Activated CD4-positive, alpha-beta memory T cell treated with anti-CD3 and anti-CD28 coated beads, Interleukin-2, amount 10 ng/mL, durations not matched to agents 7 days and 5 days (primary cell): Measurements from ENCODE around the gene FGD2. TPM values are rescaled to one million over a fixed set of nuclear protein-coding genes. Genes with fewer than 3 reads are reported as not detected.

Experiments used
- CTCF ChIA-PET: fragments of 350-600 bp; sonication (Branson Sonifier 250); formaldehyde crosslinking; loops from one replicate; lab custom pipeline; 2021; ENCODE audit warnings: antibody characterized with exemption, inconsistent platforms; lab: Charles Lee
- POLR2A ChIA-PET: fragments of 350-600 bp; sonication (Branson Sonifier 250); formaldehyde crosslinking; loops from one replicate; lab custom pipeline; 2021; ENCODE audit warnings: antibody characterized with exemption; lab: Charles Lee
- DNase-seq: peaks from one replicate; pipeline ENCODE4 v3.0.0-alpha.2; 2020
- H3K27ac Mint-ChIP-seq: one replicate; pipeline ENCODE4 v1.8.0; 2021; ENCODE audit warnings: mild to moderate bottlenecking, mixed read lengths
- H3K27me3 Mint-ChIP-seq: one replicate; pipeline ENCODE4 v1.8.0; 2021; ENCODE audit warnings: mixed read lengths
- H3K36me3 Mint-ChIP-seq: one replicate; pipeline ENCODE4 v1.8.0; 2021; ENCODE audit warnings: low read depth, mixed read lengths
- H3K4me1 Mint-ChIP-seq: one replicate; pipeline ENCODE4 v1.8.0; 2021; ENCODE audit warnings: mixed read lengths
- H3K4me3 Mint-ChIP-seq: one replicate; pipeline ENCODE4 v1.8.0; 2021; ENCODE audit warnings: mild to moderate bottlenecking, mixed read lengths
- H3K9me3 Mint-ChIP-seq: one replicate; pipeline ENCODE4 v1.8.0; 2021; ENCODE audit warnings: mixed read lengths
- total RNA-seq, 2 experiments: library from RNA; stranded (reverse); gene quantifications; one replicate each; pipeline ENCODE4 v1.2.3, GENCODE V29; 2021

Gene FGD2
- total RNA-seq, 2 experiments from 2014 or later, result 4.7 to 4.9 TPM

GRCh38 chr6:36964908-36965307 is 40.5 kb upstream of the FGD2 start:
- H3K4me1 Mint-ChIP-seq, result peaks cover 48% of the 10 kb centered on the region
- POLR2A ChIA-PET, result interaction anchor here (1.0 to 2.1 kb wide), 3 partner anchors 10 to 21 kb away, joined by 3 to 10 read pairs (median 6); partner anchors contain the start of genes MTCH1 and PI16

DNA sequence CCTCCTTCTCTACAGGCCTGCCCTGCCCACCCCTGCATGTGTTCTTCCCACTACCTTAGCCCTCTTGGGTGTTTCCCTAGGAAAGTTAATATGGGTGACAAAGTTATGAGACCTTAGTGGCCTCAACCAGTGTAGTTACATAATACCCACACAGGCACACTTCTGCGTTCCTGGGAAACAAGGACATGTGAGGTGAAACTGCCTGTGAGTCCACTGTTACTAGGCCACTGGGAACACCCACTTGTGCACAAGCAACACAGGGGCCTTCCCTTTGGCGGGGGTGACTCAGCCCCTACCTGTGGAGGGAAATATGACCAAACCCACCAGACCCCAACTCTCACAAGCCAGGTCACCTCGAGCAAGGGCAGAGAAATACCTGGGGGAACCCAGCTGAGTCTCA is 38.2 kb upstream of the FGD2 start:
- Mint-ChIP-seq H3K9me3 (no peaks in the 10 kb centered on the region), H3K36me3 (peaks cover 58% of the 10 kb centered on the region), H3K27ac (no peak overlapping the region), H3K4me1 (peaks cover 31% of the 10 kb centered on the region), H3K4me3 (no peak overlapping the region), H3K27me3 (no peaks in the 10 kb centered on the region)
- CTCF ChIA-PET, result interaction anchor here (1.1 kb wide), 1 partner anchor 51 kb away, joined by 5 read pairs; no protein-coding TSS in a partner anchor
- POLR2A ChIA-PET, result interaction anchor here (0.6 to 2.9 kb wide), 4 partner anchors 11 to 92 kb away, joined by 3 to 17 read pairs (median 5); partner anchors contain the start of genes MTCH1, PI16 and PPIL1
- DNase-seq, result no peak

More at GRCh38 chr6:36964908-36965307, 40.5 kb upstream of the FGD2 start:
- DNase-seq, result no peak
- H3K27ac Mint-ChIP-seq, result peak overlapping the region; percentile 31
- H3K4me3 Mint-ChIP-seq, result no peak overlapping the region
- H3K27me3 Mint-ChIP-seq, result no peaks in the 10 kb centered on the region
- H3K36me3 Mint-ChIP-seq, result peaks cover 35% of the 10 kb centered on the region
- CTCF ChIA-PET, result no interaction called here
- H3K9me3 Mint-ChIP-seq, result no peaks in the 10 kb centered on the region

- CTCF ChIA-PET, result no interaction called here
- POLR2A ChIA-PET, result interaction anchor here (0.6 to 2.9 kb wide), 3 partner anchors 11 to 18 kb away, joined by 3 to 17 read pairs (median 4); partner anchors contain the start of genes MTCH1 and PI16
- H3K9me3 Mint-ChIP-seq, result no peaks in the 10 kb centered on the region
- H3K4me1 Mint-ChIP-seq, result peaks cover 26% of the 10 kb centered on the region
- peaks cover 63% of the 10 kb centered on the region for H3K36me3 Mint-ChIP-seq
- no peak overlapping the region for H3K27ac Mint-ChIP-seq
- DNase-seq, result no peak
- H3K4me3 Mint-ChIP-seq, result no peak overlapping the region
- no peaks in the 10 kb centered on the region for H3K27me3 Mint-ChIP-seq
Observed at GRCh38 chr6:36967757-36968156, 37.7 kb upstream of the FGD2 start.

DNA sequence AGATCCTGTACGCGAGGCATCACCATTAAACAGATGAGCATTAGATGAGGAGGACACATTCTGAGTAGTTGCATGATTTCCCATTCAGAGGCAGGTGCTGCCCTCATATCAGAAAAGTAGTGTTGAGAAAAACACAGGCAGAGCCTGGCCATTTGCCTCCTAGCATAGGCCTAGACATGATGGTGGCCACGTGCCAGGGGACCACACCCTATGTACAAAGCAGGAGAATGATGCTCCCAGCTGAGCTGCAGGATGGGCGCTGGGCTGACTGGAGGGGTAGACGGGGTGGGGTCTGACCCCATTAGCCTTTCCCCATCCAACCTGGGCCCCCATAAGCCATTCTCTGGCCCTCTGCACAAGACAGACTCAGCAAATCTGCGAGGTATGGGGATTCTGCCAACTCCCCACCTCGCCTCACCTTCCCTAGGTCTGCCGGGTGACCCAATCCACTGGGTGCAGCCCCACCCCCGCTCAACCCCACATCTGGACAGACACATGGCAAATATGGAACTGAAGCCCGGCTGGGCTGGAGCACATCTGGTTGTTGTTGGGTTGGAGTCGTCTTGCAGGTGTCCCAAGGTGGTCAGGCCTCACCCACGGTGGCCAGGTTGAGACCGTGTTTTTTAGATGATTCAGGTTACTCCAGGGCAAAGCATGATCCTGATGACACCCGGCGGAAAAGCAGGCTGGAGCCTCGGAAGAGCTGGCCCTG is 37.0 kb upstream of the FGD2 start:
- no peak overlapping the region for H3K27ac Mint-ChIP-seq
- POLR2A ChIA-PET, result interaction anchor here (1.3 to 2.9 kb wide), 2 partner anchors 12 to 14 kb away, joined by 4 to 17 read pairs; partner anchors contain the start of gene PI16
- CTCF ChIA-PET, result no interaction called here
- peaks cover 68% of the 10 kb centered on the region for H3K36me3 Mint-ChIP-seq
- peaks cover 19% of the 10 kb centered on the region for H3K4me1 Mint-ChIP-seq
- DNase-seq, result no peak
- H3K9me3 Mint-ChIP-seq, result no peaks in the 10 kb centered on the region
- no peak overlapping the region for H3K4me3 Mint-ChIP-seq
- no peaks in the 10 kb centered on the region for H3K27me3 Mint-ChIP-seq

DNA sequence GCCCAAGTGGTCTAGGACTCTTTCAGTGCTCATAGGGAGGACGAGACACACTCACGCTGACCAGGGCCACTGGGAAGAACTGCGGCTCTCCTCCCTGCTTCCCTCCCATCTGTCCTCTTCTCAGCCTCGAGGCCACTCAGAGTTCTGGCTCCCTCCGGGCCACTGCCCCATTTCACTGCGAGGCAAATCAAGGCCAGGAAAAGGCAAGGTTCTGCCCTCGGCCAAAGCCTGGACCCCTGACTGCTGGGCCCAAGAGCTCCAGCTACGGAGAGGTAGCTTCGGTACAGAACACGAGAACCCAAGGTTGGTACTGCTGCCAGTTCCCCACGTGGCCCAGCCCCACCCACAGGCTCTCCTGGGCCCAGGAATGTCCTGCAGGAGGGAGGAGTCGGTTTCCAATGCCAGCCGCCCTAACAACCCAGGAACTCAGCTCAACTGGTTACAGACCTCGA is 36.2 kb upstream of the FGD2 start:
- DNase-seq, result no peak
- peaks cover 76% of the 10 kb centered on the region for H3K36me3 Mint-ChIP-seq
- H3K4me1 Mint-ChIP-seq, result peaks cover 11% of the 10 kb centered on the region
- H3K4me3 Mint-ChIP-seq, result no peak overlapping the region
- H3K9me3 Mint-ChIP-seq, result no peaks in the 10 kb centered on the region
- no peak overlapping the region for H3K27ac Mint-ChIP-seq
- H3K27me3 Mint-ChIP-seq, result no peaks in the 10 kb centered on the region
- CTCF ChIA-PET, result no interaction called here
- POLR2A ChIA-PET, result no interaction called here

DNA sequence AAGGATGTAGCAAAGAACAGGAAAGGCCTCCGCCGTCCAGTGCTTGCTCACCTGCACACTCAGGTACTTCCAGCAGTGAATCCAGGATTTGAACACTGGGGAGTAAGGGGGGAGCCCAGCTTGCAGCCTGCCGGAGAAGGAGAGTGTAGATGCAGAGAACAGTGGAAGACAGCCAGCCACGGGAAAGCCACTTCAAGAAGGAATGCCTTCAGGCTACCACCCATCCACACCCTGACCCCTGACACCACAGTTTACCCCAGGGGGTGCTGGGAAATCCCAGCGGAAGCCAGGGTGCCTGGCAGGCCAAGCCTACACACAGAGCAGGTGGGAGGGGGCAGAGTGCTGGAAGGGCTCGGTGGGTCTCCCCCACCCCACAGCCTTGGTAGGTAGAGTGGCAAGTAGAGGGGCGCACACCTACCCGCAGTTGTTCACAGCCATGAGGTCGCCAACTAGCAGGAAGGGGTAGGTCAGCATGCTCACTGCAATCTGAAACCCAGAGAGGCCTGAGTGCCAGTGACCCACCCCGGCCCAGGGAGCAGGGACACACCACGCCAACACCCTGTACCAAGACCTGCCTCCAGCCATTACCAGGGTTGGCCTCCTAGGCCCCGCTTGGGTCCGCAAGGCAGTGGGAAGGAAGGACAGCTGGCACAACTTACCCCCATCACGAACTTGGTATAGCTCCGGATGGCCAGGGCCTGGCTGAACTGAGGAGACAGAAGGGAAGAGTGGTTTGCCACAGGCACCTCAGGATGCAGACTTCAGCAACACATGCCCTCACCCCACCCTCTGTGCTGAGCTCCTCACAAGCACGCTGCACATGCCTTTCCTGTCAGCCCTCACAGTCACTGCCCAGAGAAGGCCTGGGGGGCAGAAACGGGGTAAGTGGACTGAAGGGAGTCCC is 35.2 kb upstream of the FGD2 start:
- no peaks in the 10 kb centered on the region for H3K27me3 Mint-ChIP-seq
- H3K9me3 Mint-ChIP-seq, result no peaks in the 10 kb centered on the region
- H3K36me3 Mint-ChIP-seq, result peaks cover 85% of the 10 kb centered on the region
- DNase-seq, result no peak
- peaks cover 2% of the 10 kb centered on the region for H3K4me1 Mint-ChIP-seq
- CTCF ChIA-PET, result interaction anchor here (1.3 kb wide), 1 partner anchor 120 kb away, joined by 3 read pairs; no protein-coding TSS in a partner anchor
- POLR2A ChIA-PET, result interaction anchor here (0.7 to 1.1 kb wide), 2 partner anchors 14 to 16 kb away, joined by 3 read pairs; partner anchors contain the start of gene MTCH1
- no peak overlapping the region for H3K4me3 Mint-ChIP-seq
- peak overlapping the region; percentile 44 for H3K27ac Mint-ChIP-seq

DNA sequence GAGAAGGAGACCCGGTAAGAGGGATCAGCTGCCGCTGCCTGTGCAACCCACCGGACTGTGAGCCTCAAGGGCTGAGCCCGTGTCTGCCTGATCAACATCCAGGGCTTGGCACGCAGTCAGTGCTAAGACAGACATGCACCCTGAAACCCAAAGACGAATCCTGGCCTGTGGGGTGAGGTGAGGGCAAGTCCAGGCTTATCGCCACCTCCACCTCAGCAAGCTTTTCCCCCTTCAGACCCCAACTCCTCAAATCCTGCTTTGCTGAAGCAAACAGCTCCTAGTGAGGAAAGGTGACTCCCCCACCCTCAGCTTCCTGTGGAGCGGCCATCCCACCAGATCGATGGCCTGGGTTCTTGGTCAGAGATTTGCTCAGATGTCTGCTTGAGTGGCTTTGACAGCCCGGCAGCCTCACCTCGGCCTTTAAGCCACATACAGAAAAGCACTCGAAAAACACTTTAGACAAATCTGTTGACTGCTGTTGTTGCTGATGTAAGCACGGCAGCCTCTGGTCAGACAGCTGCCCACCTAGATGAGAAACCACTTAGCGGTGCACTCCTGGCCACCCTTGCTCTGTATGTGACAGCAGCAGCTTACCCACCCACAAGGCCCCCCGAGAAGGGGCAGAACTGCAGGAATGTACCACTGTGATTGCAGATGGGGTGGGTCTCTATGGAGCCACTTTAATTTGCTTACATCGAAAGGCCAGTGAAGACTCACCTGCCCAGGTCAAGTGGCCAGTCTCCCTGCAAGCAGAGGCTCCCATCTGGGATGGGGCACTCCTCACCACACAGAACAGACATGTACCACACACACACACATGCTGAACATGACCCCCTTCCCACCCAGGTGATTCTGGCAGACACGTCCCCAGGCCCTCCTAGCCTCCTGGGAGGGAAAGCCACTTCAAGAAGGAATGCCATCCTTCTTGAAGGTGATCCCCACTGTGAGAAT is 34.3 kb upstream of the FGD2 start:
- no peaks in the 10 kb centered on the region for H3K4me1 Mint-ChIP-seq
- peaks cover 91% of the 10 kb centered on the region for H3K36me3 Mint-ChIP-seq
- no peaks in the 10 kb centered on the region for H3K9me3 Mint-ChIP-seq
- CTCF ChIA-PET, result interaction anchor here (1.3 kb wide), 1 partner anchor 121 kb away, joined by 3 read pairs; no protein-coding TSS in a partner anchor
- DNase-seq, result no peak
- POLR2A ChIA-PET, result interaction anchor here (0.7 to 1.5 kb wide), 3 partner anchors 13 to 15 kb away, joined by 3 to 6 read pairs (median 3); partner anchors contain the start of gene MTCH1
- H3K27ac Mint-ChIP-seq, result peak overlapping the region; percentile 34
- no peaks in the 10 kb centered on the region for H3K27me3 Mint-ChIP-seq
- H3K4me3 Mint-ChIP-seq, result no peak overlapping the region

GRCh38 chr6:36971921-36972673 is 33.4 kb upstream of the FGD2 start:
- no peaks in the 10 kb centered on the region for H3K4me1 Mint-ChIP-seq
- H3K4me3 Mint-ChIP-seq, result no peak overlapping the region
- POLR2A ChIA-PET, result interaction anchor here (1.5 kb wide), 1 partner anchor 14 kb away, joined by 6 read pairs; the partner anchor contains the start of gene MTCH1
- H3K36me3 Mint-ChIP-seq, result peaks cover 93% of the 10 kb centered on the region
- no peak for DNase-seq
- no peaks in the 10 kb centered on the region for H3K9me3 Mint-ChIP-seq
- peak overlapping the region; percentile 34 for H3K27ac Mint-ChIP-seq
- no peaks in the 10 kb centered on the region for H3K27me3 Mint-ChIP-seq
- CTCF ChIA-PET, result interaction anchor here (0.9 kb wide), 1 partner anchor 59 kb away, joined by 3 read pairs; no protein-coding TSS in a partner anchor

- POLR2A ChIA-PET, result no interaction called here
- Mint-ChIP-seq H3K9me3 (no peaks in the 10 kb centered on the region), H3K36me3 (peaks cover 94% of the 10 kb centered on the region), H3K27me3 (no peaks in the 10 kb centered on the region), H3K4me3 (no peak overlapping the region), H3K4me1 (peaks cover 3% of the 10 kb centered on the region), H3K27ac (no peak overlapping the region)
- CTCF ChIA-PET, result interaction anchor here (0.9 kb wide), 1 partner anchor 60 kb away, joined by 3 read pairs; no protein-coding TSS in a partner anchor
- DNase-seq, result no peak
Observed at GRCh38 chr6:36973190-36973589, 32.3 kb upstream of the FGD2 start.

- Mint-ChIP-seq H3K4me3 (no peak overlapping the region), H3K27me3 (no peaks in the 10 kb centered on the region), H3K4me1 (peaks cover 3% of the 10 kb centered on the region), H3K27ac (no peak overlapping the region), H3K36me3 (peaks cover 93% of the 10 kb centered on the region), H3K9me3 (no peaks in the 10 kb centered on the region)
- DNase-seq, result no peak
- CTCF ChIA-PET, result no interaction called here
- POLR2A ChIA-PET, result interaction anchor here (5.0 kb wide), 1 partner anchor 12 kb away, joined by 17 read pairs; the partner anchor contains the start of gene MTCH1
Observed at GRCh38 chr6:36973647-36974046, 31.8 kb upstream of the FGD2 start.
